ENCODE data around the gene WDR31. TPM values are rescaled to one million over a fixed set of nuclear protein-coding genes. Genes with fewer than 3 reads are reported as not detected.
"Not testable (repeated sequence)": the region's sequence is repeated elsewhere in the genome, so short reads cannot be mapped to it uniquely, and the experiment has no call there.

Gene WDR31
- total RNA-seq, 1 donor from 2014 or later = 1.9 TPM

- Mint-ChIP-seq H3K27me3 (ENCODE audit: insufficient read depth) (no peaks in the 10 kb centered on the region), H3K27ac (peak overlapping the region; percentile 71), H3K4me1 (ENCODE audit: low read depth) (peaks cover 11% of the 10 kb centered on the region), H3K9me3 (no peaks in the 10 kb centered on the region), H3K36me3 (ENCODE audit: low read depth) (peaks cover 11% of the 10 kb centered on the region), H3K4me3 (peak overlapping the region; percentile 83)
- no peak for DNase-seq (ENCODE audit: low spot score)
- intact Hi-C loops (cut with micrococcal nuclease) = loop anchor here (1.0 to 2.0 kb wide), 3 partner anchors 67 to 154 kb away; partner anchors contain the start of genes CDC26, FKBP15, PRPF4 and SLC31A1
These were observed 35.3 kb upstream of the WDR31 start for GRCh38 chr9:113375057-113376023.

DNA sequence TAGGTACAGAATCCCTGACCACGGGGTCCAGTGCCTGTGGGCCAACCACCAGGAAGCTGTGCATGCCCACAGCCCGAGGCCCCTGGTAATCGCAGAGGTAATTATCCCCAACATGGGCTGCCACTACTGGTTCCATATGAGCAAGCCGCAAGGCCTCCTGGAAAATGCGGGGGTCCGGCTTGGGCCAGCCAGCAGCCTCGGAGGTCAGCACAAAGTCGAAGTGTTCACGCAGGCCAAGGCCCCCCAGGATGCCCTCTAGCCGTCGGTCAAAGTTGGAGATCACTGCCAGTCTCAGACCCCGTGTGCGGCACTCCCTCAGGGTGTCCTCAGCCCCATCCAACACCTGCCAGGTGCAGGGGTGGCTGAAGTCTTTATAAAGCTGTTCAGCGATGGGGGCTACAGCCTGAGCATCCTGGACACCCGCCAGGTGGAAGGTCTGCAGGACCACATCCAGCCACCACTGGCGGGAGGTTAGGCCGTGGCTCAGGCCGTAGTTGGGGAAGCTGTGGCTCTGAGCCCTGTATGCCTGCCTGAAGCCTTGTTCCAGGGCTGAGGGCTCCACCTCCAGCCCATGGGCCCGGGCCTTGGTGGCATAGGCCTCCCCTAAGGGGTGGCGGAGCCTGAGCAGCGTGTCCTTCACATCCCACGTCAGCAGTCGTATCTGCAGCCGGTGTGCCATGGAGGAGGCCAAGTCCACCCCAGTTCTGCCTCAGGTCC lies 33.8 kb upstream of the WDR31 start:
- DNase-seq (ENCODE audit: low spot score) = no peak
- no peak overlapping the region for H3K4me3 Mint-ChIP-seq
- H3K27me3 Mint-ChIP-seq (ENCODE audit: insufficient read depth) = no peaks in the 10 kb centered on the region
- H3K9me3 Mint-ChIP-seq = no peaks in the 10 kb centered on the region
- no peak overlapping the region for H3K27ac Mint-ChIP-seq
- peaks cover 11% of the 10 kb centered on the region for H3K4me1 Mint-ChIP-seq (ENCODE audit: low read depth)
- peaks cover 17% of the 10 kb centered on the region for H3K36me3 Mint-ChIP-seq (ENCODE audit: low read depth)
- intact Hi-C loops (cut with micrococcal nuclease) = no loop called here

GRCh38 chr9:113373256-113373655 lies 33.2 kb upstream of the WDR31 start:
- Mint-ChIP-seq H3K9me3 (no peaks in the 10 kb centered on the region), H3K4me1 (ENCODE audit: low read depth) (peaks cover 11% of the 10 kb centered on the region), H3K27me3 (ENCODE audit: insufficient read depth) (no peaks in the 10 kb centered on the region), H3K4me3 (no peak overlapping the region), H3K27ac (peak overlapping the region; percentile 52), H3K36me3 (ENCODE audit: low read depth) (peaks cover 20% of the 10 kb centered on the region)
- intact Hi-C loops (cut with micrococcal nuclease) = no loop called here
- DNase-seq (ENCODE audit: low spot score) = no peak

DNA sequence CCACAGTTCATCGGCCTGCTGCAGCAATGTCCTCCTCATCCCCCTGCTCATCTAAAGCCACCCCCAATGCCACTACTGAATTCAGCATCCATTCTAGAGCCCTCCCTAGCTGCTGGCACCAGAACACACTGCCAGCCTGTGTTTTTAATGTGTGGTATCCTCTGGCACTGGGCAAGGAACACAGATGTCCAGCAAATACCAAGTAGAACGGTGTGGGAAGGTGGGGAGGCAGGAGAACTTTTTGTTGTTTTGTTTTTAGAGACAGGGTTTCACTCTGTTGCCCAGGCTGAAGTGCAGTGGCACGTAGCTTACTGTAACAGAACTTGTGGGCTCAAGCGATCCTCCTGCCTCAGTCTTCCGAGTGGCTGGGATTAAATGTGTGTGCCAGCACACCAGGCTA lies 32.0 kb upstream of the WDR31 start:
- intact Hi-C loops (cut with micrococcal nuclease) = no loop called here
- H3K27ac Mint-ChIP-seq = no peak overlapping the region
- H3K36me3 Mint-ChIP-seq (ENCODE audit: low read depth) = peaks cover 20% of the 10 kb centered on the region
- no peak for DNase-seq (ENCODE audit: low spot score)
- no peaks in the 10 kb centered on the region for H3K27me3 Mint-ChIP-seq (ENCODE audit: insufficient read depth)
- peaks cover 11% of the 10 kb centered on the region for H3K4me1 Mint-ChIP-seq (ENCODE audit: low read depth)
- no peaks in the 10 kb centered on the region for H3K9me3 Mint-ChIP-seq
- H3K4me3 Mint-ChIP-seq = no peak overlapping the region

- Mint-ChIP-seq H3K4me1 (ENCODE audit: low read depth) (peaks cover 11% of the 10 kb centered on the region), H3K4me3 (no peak overlapping the region), H3K27ac (no peak overlapping the region), H3K9me3 (no peaks in the 10 kb centered on the region), H3K36me3 (ENCODE audit: low read depth) (peaks cover 20% of the 10 kb centered on the region), H3K27me3 (ENCODE audit: insufficient read depth) (no peaks in the 10 kb centered on the region)
- intact Hi-C loops (cut with micrococcal nuclease) = no loop called here
- no peak for DNase-seq (ENCODE audit: low spot score)
These were observed 30.8 kb upstream of the WDR31 start for GRCh38 chr9:113370806-113371325.

DNA sequence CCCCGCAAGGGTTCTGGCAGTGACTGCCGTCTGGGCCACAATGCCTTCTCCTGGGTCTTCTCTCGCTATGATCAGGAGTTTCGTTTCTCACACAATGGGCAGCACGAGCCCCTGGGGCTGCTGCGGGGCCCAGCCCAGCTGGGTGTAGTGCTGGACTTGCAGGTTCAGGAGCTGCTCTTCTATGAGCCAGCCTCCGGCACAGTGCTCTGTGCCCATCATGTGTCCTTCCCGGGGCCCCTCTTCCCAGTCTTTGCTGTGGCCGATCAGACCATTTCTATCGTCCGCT lies 29.7 kb upstream of the WDR31 start:
- Mint-ChIP-seq H3K4me1 (ENCODE audit: low read depth) (peaks cover under 1% of the 10 kb centered on the region), H3K9me3 (no peaks in the 10 kb centered on the region), H3K27me3 (ENCODE audit: insufficient read depth) (no peaks in the 10 kb centered on the region), H3K27ac (no peak overlapping the region), H3K36me3 (ENCODE audit: low read depth) (peaks cover 18% of the 10 kb centered on the region), H3K4me3 (no peak overlapping the region)
- intact Hi-C loops (cut with micrococcal nuclease) = no loop called here
- DNase-seq (ENCODE audit: low spot score) = no peak

GRCh38 chr9:113368982-113369854 lies 29.1 kb upstream of the WDR31 start:
- intact Hi-C loops (cut with micrococcal nuclease) = no loop called here
- Mint-ChIP-seq H3K27me3 (ENCODE audit: insufficient read depth) (no peaks in the 10 kb centered on the region), H3K36me3 (ENCODE audit: low read depth) (peaks cover 19% of the 10 kb centered on the region), H3K27ac (no peak overlapping the region), H3K4me3 (no peak overlapping the region), H3K9me3 (no peaks in the 10 kb centered on the region), H3K4me1 (ENCODE audit: low read depth) (peaks cover 1% of the 10 kb centered on the region)
- no peak for DNase-seq (ENCODE audit: low spot score)

DNA sequence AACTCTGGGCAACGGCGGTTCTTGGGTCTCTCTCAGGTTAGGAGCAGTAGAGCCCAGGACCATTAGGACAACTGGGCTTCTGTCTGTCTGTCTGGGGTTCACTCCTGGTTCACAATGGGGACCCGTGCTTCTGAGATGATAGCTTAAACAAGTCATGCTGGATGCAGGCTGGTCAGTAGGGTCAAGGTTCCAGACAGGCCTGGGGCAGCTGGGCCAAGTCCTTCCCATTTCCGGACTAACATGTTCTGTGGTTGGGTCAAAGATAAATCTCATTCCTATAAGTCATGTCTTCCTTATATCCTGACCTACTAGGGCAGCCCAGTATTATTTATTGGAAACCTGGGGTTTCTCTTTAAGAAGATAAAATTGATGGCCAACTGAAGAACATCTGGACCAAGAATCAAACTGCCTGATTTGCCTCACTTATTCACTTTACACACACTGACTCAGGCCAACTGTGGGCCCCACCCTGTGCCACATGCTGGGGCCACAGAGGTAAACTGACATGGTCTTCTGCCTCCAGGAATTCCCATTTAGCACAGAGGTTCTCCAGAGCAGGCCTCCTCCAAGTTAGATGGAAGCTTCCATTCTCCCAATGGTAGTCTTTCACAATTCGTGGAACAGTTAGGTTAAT lies 28.4 kb upstream of the WDR31 start:
- Mint-ChIP-seq H3K9me3 (no peaks in the 10 kb centered on the region), H3K4me1 (ENCODE audit: low read depth) (peaks cover 4% of the 10 kb centered on the region), H3K27me3 (ENCODE audit: insufficient read depth) (no peaks in the 10 kb centered on the region), H3K27ac (no peak overlapping the region), H3K36me3 (ENCODE audit: low read depth) (peaks cover 20% of the 10 kb centered on the region), H3K4me3 (no peak overlapping the region)
- no peak for DNase-seq (ENCODE audit: low spot score)
- intact Hi-C loops (cut with micrococcal nuclease) = no loop called here

- H3K4me3 Mint-ChIP-seq; H3K27ac Mint-ChIP-seq; H3K9me3 Mint-ChIP-seq; DNase-seq (ENCODE audit: low spot score); intact Hi-C loops (cut with micrococcal nuclease); H3K27me3 Mint-ChIP-seq (ENCODE audit: insufficient read depth): not testable (repeated sequence)
- Mint-ChIP-seq H3K36me3 (ENCODE audit: low read depth) (peaks cover 20% of the 10 kb centered on the region), H3K4me1 (ENCODE audit: low read depth) (peaks cover 17% of the 10 kb centered on the region)
These were observed 25.6 kb upstream of the WDR31 start for GRCh38 chr9:113365652-113366051.

GRCh38 chr9:113364951-113365350 lies 24.9 kb upstream of the WDR31 start:
- Mint-ChIP-seq H3K4me3 (no peak overlapping the region), H3K4me1 (ENCODE audit: low read depth) (peaks cover 17% of the 10 kb centered on the region), H3K36me3 (ENCODE audit: low read depth) (peaks cover 24% of the 10 kb centered on the region), H3K9me3 (no peaks in the 10 kb centered on the region), H3K27ac (no peak overlapping the region), H3K27me3 (ENCODE audit: insufficient read depth) (no peaks in the 10 kb centered on the region)
- intact Hi-C loops (cut with micrococcal nuclease) = no loop called here
- DNase-seq (ENCODE audit: low spot score) = no peak

DNA sequence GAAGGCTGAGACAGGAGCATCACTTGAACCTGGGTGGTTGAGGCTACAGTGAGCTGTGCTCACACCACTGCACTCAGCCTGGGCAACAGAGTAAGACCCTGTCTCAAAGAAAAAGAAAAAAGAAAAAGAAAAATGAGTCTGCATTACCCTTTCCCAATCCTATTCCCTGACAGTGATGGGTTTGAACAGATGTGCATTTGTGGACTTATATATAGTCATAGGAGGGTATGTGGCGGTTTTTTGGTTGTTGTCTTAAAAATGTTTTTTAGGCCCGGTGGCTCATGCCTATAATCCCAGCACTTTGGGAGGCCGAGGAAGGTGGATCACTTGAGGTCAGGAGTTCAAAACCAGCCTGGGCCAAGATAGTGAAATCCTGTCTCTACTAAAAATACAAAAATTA lies 23.3 kb upstream of the WDR31 start:
- Mint-ChIP-seq H3K36me3 (ENCODE audit: low read depth) (peaks cover 23% of the 10 kb centered on the region), H3K4me1 (ENCODE audit: low read depth) (peaks cover 22% of the 10 kb centered on the region), H3K4me3 (no peak overlapping the region), H3K9me3 (no peaks in the 10 kb centered on the region), H3K27ac (no peak overlapping the region), H3K27me3 (ENCODE audit: insufficient read depth) (no peaks in the 10 kb centered on the region)
- intact Hi-C loops (cut with micrococcal nuclease) = no loop called here
- DNase-seq (ENCODE audit: low spot score) = no peak

- Mint-ChIP-seq H3K27me3 (ENCODE audit: insufficient read depth) (no peaks in the 10 kb centered on the region), H3K4me3 (no peak overlapping the region), H3K36me3 (ENCODE audit: low read depth) (peaks cover 28% of the 10 kb centered on the region), H3K4me1 (ENCODE audit: low read depth) (peaks cover 22% of the 10 kb centered on the region), H3K27ac (peak overlapping the region; percentile 87), H3K9me3 (no peaks in the 10 kb centered on the region)
- no peak for DNase-seq (ENCODE audit: low spot score)
- intact Hi-C loops (cut with micrococcal nuclease) = no loop called here
These were observed 21.4 kb upstream of the WDR31 start for GRCh38 chr9:113361304-113362018.

Measured in activated T-helper 1 cell treated with anti-CD3 and anti-CD28 coated beads, Interleukin-12 subunit alpha, Interleukin-12 subunit beta, Interleukin-2, Interleukin-4 antibody, amounts not matched to agents 30 ng/mL and 10 ng/mL and 1 ng/mL, durations not matched to agents 14 hours and 24 hours and 36 hours (primary cell).